Effector memory CD8-positive, alpha-beta T cell (primary cell): ENCODE results near the gene CDK14.
"Not testable (repeated sequence)": the region's sequence is repeated elsewhere in the genome, so short reads cannot be mapped to it uniquely, and the experiment has no call there.

ENCODE experiments used
- ATAC-seq: fragments of 150-1000 bp; cut with Tn5 transposase; replicated peaks from 2 replicates; pipeline ENCODE4 v1.10.0; 2021; ENCODE audit warnings: mild to moderate bottlenecking, moderate library complexity
- DNase-seq, 3 experiments: peaks; one replicate each; pipeline ENCODE4 v3.0.0; 2021
- H3K27ac Mint-ChIP-seq, 2 donors: one replicate each; pipeline ENCODE4 v1.8.0; 2022; ENCODE audit warnings: mild to moderate bottlenecking in 2 of 2, mixed read lengths in 2 of 2, moderate library complexity in 2 of 2
- H3K27me3 Mint-ChIP-seq, 2 donors: one replicate each; pipeline ENCODE4 v1.8.0; 2022; ENCODE audit warnings: mixed read lengths in 2 of 2
- H3K36me3 Mint-ChIP-seq: one replicate; pipeline ENCODE4 v1.8.0; 2022; ENCODE audit warnings: mild to moderate bottlenecking, moderate library complexity, mixed read lengths; ENCODE audit not compliant: insufficient read depth
- H3K4me1 Mint-ChIP-seq, 2 donors: one replicate each; pipeline ENCODE4 v1.8.0; 2022; ENCODE audit warnings: low read depth in 2 of 2, mixed read lengths in 2 of 2
- H3K4me3 Mint-ChIP-seq, 2 donors: one replicate each; pipeline ENCODE4 v1.8.0; 2022; ENCODE audit warnings: mild to moderate bottlenecking in 2 of 2, mixed read lengths in 2 of 2, moderate library complexity in 2 of 2
- H3K9me3 Mint-ChIP-seq, 2 donors: one replicate each; pipeline ENCODE4 v1.8.0; 2022; ENCODE audit warnings: mixed read lengths in 2 of 2

The CDK14 gene

GRCh38 chr7:91162436-91162835 is 566.3 kb downstream of the CDK14 start:
- no peaks in the 10 kb centered on the region for H3K9me3 Mint-ChIP-seq
- DNase-seq (no peak), ATAC-seq (no peak)
- no peaks in the 10 kb centered on the region for H3K27me3 Mint-ChIP-seq
- no peak overlapping the region for H3K4me3 Mint-ChIP-seq
- no peak overlapping the region for H3K27ac Mint-ChIP-seq
- H3K36me3 Mint-ChIP-seq = no peaks in the 10 kb centered on the region
- no peaks in the 10 kb centered on the region for H3K4me1 Mint-ChIP-seq

DNA sequence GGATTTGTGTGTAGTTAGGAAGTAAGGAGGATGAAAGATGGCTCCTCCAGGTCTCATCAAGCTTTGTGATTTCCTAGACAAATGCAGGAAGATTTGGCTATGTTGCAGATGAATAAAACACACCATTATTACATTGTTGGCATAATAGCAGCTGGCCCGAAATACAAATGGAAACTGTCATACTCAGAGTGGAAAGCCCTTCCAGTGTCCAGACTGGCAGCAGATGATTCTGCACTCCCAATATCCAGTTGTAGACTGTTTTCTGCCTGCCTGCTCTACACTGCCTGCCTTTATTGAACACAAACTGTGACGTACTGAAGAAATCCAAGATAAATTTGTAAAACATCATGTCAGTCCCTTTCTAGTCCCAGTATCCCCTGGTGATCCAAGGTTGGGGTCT is 568.4 kb downstream of the CDK14 start:
- no peak overlapping the region for H3K27ac Mint-ChIP-seq
- H3K9me3 Mint-ChIP-seq = no peaks in the 10 kb centered on the region
- no peaks in the 10 kb centered on the region for H3K27me3 Mint-ChIP-seq
- no peaks in the 10 kb centered on the region for H3K36me3 Mint-ChIP-seq
- DNase-seq (no peak), ATAC-seq (no peak)
- H3K4me1 Mint-ChIP-seq = no peaks in the 10 kb centered on the region
- H3K4me3 Mint-ChIP-seq = no peak overlapping the region

- no peak overlapping the region for H3K4me3 Mint-ChIP-seq
- H3K27ac Mint-ChIP-seq = no peak overlapping the region
- no peak for DNase-seq
- no peaks in the 10 kb centered on the region for H3K4me1 Mint-ChIP-seq
- no peaks in the 10 kb centered on the region for H3K36me3 Mint-ChIP-seq
- H3K27me3 Mint-ChIP-seq = no peaks in the 10 kb centered on the region
- no peaks in the 10 kb centered on the region for H3K9me3 Mint-ChIP-seq
- no peak for ATAC-seq
Measured at GRCh38 chr7:91165006-91165845, 569.1 kb downstream of the CDK14 start.

- Mint-ChIP-seq H3K36me3 (no peaks in the 10 kb centered on the region), H3K9me3 (no peaks in the 10 kb centered on the region), H3K27ac (no peak overlapping the region), H3K4me3 (no peak overlapping the region), H3K27me3 (no peaks in the 10 kb centered on the region), H3K4me1 (no peaks in the 10 kb centered on the region)
- DNase-seq = no peak
- ATAC-seq = no peak
Measured at GRCh38 chr7:91165846-91166230, 569.7 kb downstream of the CDK14 start.

DNA sequence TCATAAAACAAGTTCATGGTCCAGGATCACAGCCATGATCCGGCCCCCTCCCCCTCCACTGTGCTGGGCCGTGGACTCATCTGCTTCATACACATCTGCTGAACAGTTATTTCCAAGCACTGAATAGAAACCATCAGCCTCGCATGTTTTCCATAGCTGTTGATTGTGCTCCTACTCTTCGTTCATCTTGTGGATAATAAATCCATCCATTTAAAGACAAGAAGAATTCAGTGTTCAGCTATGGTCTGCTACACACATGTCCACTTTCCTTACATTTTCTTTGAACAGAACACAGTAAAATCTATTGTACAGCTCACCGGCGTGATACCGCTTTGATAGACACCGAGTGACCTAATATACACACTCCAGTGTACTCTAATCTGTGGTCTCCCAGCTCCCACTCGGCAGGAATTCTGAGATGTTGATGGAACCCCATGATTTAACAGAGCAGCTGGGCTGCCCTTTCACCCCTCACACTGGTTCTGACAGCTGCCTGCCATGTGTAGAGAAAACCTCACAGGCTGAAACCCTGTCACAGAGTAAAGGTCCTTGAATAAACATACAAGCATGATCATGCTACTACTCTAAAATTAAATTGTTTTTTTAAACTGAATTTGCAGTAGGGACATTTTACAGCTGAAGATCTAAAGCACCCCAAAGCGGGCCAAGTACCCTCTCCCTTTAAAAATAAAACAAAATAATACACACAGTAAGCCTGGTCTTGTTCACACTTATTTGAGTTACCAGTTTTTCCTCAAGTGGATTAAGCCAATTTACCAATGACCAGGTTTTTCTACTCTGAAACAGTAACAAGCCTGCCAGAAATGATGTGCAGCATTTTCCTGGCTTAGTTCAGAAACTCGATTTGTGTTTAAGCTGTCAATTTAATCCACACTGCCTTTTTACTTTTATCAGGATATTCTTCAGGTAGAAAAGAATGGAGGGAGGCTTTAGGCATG is 573.0 kb downstream of the CDK14 start:
- H3K27me3 Mint-ChIP-seq = no peaks in the 10 kb centered on the region
- H3K4me1 Mint-ChIP-seq = no peaks in the 10 kb centered on the region
- DNase-seq (no peak), ATAC-seq (no peak)
- H3K9me3 Mint-ChIP-seq = no peaks in the 10 kb centered on the region
- no peak overlapping the region for H3K27ac Mint-ChIP-seq
- H3K4me3 Mint-ChIP-seq = no peak overlapping the region
- H3K36me3 Mint-ChIP-seq = no peaks in the 10 kb centered on the region

DNA sequence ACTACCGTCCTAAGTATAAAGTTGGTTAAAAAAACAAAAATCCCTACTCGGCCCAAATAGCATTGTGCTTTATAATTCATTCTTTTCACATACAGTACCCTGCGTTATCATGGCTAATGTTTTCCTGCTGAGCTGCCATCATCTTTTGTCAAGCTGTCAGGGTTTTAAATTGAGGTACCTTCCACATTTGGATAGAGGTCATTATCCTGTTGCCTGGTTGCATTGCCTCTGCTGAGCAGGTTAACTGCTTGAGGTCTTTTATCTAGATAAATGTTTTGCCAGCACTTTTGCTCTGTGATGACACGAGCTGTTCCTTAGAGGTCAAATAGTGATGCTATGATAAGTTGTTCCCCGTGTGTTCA is 573.7 kb downstream of the CDK14 start:
- Mint-ChIP-seq H3K4me3 (no peak overlapping the region), H3K9me3 (no peaks in the 10 kb centered on the region), H3K27me3 (no peaks in the 10 kb centered on the region), H3K27ac (no peak overlapping the region), H3K4me1 (no peaks in the 10 kb centered on the region), H3K36me3 (no peaks in the 10 kb centered on the region)
- DNase-seq (no peak), ATAC-seq (no peak)

DNA sequence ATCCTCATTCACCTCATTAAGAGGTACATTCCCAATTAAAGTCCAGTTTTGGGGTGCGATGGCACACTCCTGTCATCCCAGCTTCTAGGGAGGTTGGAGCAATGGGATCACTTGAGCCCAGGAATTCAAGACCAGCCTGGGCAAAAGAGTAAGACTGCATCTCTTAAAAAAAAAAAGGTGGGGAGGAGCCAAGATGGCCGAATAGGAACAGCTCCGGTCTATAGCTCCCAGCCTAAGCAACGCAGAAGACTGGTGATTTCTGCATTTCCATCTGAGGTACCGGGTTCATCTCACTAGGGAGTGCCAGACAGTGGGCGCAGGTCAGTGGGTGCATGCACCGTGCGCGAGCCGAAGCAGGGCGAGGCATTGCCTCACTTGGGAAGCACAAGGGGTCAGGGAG is 577.1 kb downstream of the CDK14 start:
- not testable (repeated sequence) for H3K27me3 Mint-ChIP-seq, H3K4me3 Mint-ChIP-seq, H3K27ac Mint-ChIP-seq, DNase-seq, ATAC-seq, H3K9me3 Mint-ChIP-seq, H3K36me3 Mint-ChIP-seq, H3K4me1 Mint-ChIP-seq

DNA sequence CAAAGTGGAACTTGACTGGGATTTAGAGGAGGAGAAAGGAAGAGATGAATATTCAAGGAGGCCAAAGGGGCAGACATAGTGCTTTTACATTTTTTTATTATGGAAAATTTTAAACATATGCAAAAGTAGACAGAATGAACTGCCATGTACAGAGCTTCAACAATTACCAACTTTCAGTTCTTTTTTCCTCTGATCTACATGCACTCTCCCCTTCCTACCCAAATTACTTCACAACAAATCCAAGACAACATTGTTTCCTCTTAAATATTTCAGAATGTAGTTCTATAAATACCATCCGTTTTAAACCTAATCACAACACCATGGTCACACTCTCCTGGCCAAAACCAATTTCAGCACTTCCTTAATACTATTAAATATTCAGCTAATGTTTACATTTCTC is 584.6 kb downstream of the CDK14 start:
- Mint-ChIP-seq H3K4me1 (no peaks in the 10 kb centered on the region), H3K4me3 (no peak overlapping the region), H3K27me3 (no peaks in the 10 kb centered on the region), H3K36me3 (no peaks in the 10 kb centered on the region), H3K27ac (no peak overlapping the region), H3K9me3 (peaks cover 0 to 7% of the 10 kb centered on the region in 2 donors)
- DNase-seq = no peak
- ATAC-seq = no peak

DNA sequence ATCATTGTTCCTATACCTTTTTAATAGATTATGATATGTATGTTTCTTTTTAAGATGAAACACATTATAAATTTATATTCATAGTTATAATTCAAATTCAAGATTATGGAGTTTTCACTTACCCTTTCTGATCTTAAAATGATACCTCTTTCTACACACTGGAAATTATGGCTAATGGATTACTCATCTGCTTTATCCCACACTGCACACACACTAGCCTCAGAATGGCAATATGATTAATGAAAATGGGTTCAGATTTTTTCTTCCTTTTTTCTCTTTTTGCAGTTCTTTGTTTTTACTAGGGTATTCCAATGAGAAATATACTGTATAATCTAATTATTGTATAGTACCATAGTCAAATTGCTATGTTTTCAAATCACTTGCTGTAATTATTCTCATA is 585.8 kb downstream of the CDK14 start:
- Mint-ChIP-seq H3K4me1 (no peaks in the 10 kb centered on the region), H3K27me3 (no peaks in the 10 kb centered on the region), H3K36me3 (no peaks in the 10 kb centered on the region), H3K27ac (no peak overlapping the region), H3K4me3 (no peak overlapping the region), H3K9me3 (peaks cover 0 to 7% of the 10 kb centered on the region in 2 donors)
- no peak for ATAC-seq
- DNase-seq = no peak

- Mint-ChIP-seq H3K27me3 (no peaks in the 10 kb centered on the region), H3K27ac (no peak overlapping the region), H3K36me3 (no peaks in the 10 kb centered on the region), H3K4me1 (no peaks in the 10 kb centered on the region), H3K4me3 (no peak overlapping the region), H3K9me3 (peaks cover 0 to 14% of the 10 kb centered on the region in 2 donors)
- no peak for ATAC-seq
- no peak for DNase-seq
Measured at GRCh38 chr7:91182819-91183764, 587.0 kb downstream of the CDK14 start.

DNA sequence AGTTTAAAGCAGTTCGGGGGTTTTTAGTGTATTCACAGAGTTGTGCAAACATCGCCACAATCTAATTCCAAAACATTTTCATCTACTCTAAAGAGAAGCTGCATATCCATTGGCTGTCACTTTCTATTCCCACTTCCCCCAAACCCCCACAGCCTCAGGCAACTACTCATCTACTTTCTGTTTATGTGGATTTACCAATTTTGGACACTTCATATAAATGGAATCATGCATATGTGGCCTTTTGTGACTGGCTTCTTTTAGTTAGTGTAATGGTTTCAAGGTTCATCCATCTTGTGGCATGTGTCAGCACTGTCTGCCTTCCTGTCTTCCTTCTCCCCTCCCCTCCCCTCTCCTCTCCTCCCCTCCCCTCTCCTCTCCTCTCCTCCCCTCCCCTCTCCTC is 589.6 kb downstream of the CDK14 start:
- Mint-ChIP-seq H3K36me3 (no peaks in the 10 kb centered on the region), H3K27me3 (no peaks in the 10 kb centered on the region), H3K4me3 (no peak overlapping the region), H3K4me1 (no peaks in the 10 kb centered on the region), H3K27ac (no peak overlapping the region), H3K9me3 (peaks cover 0 to 14% of the 10 kb centered on the region in 2 donors)
- DNase-seq (no peak), ATAC-seq (no peak)

- Mint-ChIP-seq H3K27ac (no peak overlapping the region), H3K36me3 (no peaks in the 10 kb centered on the region), H3K27me3 (no peaks in the 10 kb centered on the region), H3K9me3 (peaks cover 0 to 14% of the 10 kb centered on the region in 2 donors), H3K4me3 (no peak overlapping the region), H3K4me1 (no peaks in the 10 kb centered on the region)
- DNase-seq (no peak), ATAC-seq (no peak)
Measured at GRCh38 chr7:91187061-91187460, 590.9 kb downstream of the CDK14 start.

DNA sequence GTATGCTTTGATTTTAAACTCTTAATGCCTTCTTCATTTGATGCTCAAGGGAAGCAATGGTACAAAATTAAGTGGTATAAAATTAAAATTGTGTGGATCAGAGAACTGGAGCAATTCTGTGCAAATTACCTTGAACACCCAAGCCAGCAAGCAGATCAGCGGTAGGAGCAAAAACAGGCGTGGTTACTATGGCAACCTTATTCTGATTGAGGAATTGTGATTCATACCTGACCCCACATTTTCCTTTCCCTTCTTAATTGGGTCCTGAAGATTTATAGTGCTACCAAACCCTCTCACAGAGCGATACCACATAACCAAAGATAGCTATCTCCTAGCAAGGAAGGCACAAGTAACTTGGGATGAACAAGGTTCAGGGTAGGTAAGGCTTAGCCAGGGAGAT is 595.6 kb downstream of the CDK14 start:
- H3K9me3 Mint-ChIP-seq = peaks cover 3 to 18% of the 10 kb centered on the region in 2 donors
- no peaks in the 10 kb centered on the region for H3K36me3 Mint-ChIP-seq
- no peak for DNase-seq
- H3K27ac Mint-ChIP-seq = no peak overlapping the region
- no peaks in the 10 kb centered on the region for H3K4me1 Mint-ChIP-seq
- ATAC-seq = no peak
- H3K27me3 Mint-ChIP-seq = no peaks in the 10 kb centered on the region
- no peak overlapping the region for H3K4me3 Mint-ChIP-seq
